ENCODE measurements around the gene SLC29A3.
"Not testable (repeated sequence)": the region's sequence is repeated elsewhere in the genome, so short reads cannot be mapped to it uniquely, and the experiment has no call there.

The SLC29A3 gene

GRCh38 chr10:71319042-71319799, at the start of gene SLC29A3:
Gene SLC29A3, plus strand, starts transcription at chr10:71319259. Its CDS starts 51 bp downstream, at chr10:71319310.
- DNase-seq (ENCODE audit: low read depth): peak; percentile 62

- DNase-seq (ENCODE audit: low read depth): no peak
Measured at GRCh38 chr10:71269301-71270288, 49.5 kb upstream of the SLC29A3 start.

GRCh38 chr10:71270301-71271220, 48.5 kb upstream of the SLC29A3 start:
- DNase-seq (ENCODE audit: low read depth): no peak

- DNase-seq (ENCODE audit: low read depth): no peak
Measured at GRCh38 chr10:71271662-71272055, 47.4 kb upstream of the SLC29A3 start.

GRCh38 chr10:71272056-71272771, 46.8 kb upstream of the SLC29A3 start:
- no peak for DNase-seq (ENCODE audit: low read depth)

- DNase-seq (ENCODE audit: low read depth): not testable (repeated sequence)
Measured at GRCh38 chr10:71272974-71273373, 46.1 kb upstream of the SLC29A3 start.

GRCh38 chr10:71273506-71273905, 45.6 kb upstream of the SLC29A3 start:
- DNase-seq (ENCODE audit: low read depth): no peak

GRCh38 chr10:71274901-71275796, 43.9 kb upstream of the SLC29A3 start:
- no peak for DNase-seq (ENCODE audit: low read depth)

- no peak for DNase-seq (ENCODE audit: low read depth)
Measured at GRCh38 chr10:71276873-71277272, 42.2 kb upstream of the SLC29A3 start.

- DNase-seq (ENCODE audit: low read depth): no peak
Measured at GRCh38 chr10:71277914-71278665, 41.0 kb upstream of the SLC29A3 start.

GRCh38 chr10:71278691-71279588, 40.1 kb upstream of the SLC29A3 start:
- no peak for DNase-seq (ENCODE audit: low read depth)

- no peak for DNase-seq (ENCODE audit: low read depth)
Measured at GRCh38 chr10:71279590-71280170, 39.4 kb upstream of the SLC29A3 start.

- no peak for DNase-seq (ENCODE audit: low read depth)
Measured at GRCh38 chr10:71280216-71280615, 38.8 kb upstream of the SLC29A3 start.

- no peak for DNase-seq (ENCODE audit: low read depth)
Measured at GRCh38 chr10:71280825-71281224, 38.2 kb upstream of the SLC29A3 start.

- DNase-seq (ENCODE audit: low read depth): no peak
Measured at GRCh38 chr10:71281646-71282322, 37.3 kb upstream of the SLC29A3 start.

- no peak for DNase-seq (ENCODE audit: low read depth)
Measured at GRCh38 chr10:71282323-71282680, 36.8 kb upstream of the SLC29A3 start.

GRCh38 chr10:71283410-71283809, 35.6 kb upstream of the SLC29A3 start:
- DNase-seq (ENCODE audit: low read depth): no peak
